Activated T-cell treated with anti-CD3 and anti-CD28 coated beads for 4 hours (primary cell): Measurements from ENCODE around the gene SHC2.
"Not testable (repeated sequence)": the region's sequence is repeated elsewhere in the genome, so short reads cannot be mapped to it uniquely, and the experiment has no call there.

Source experiments
- DNase-seq: peaks from one replicate; pipeline ENCODE4 v3.0.0-alpha.2; 2020

Gene SHC2

GRCh38 chr19:444677-445210, 16.1 kb downstream of the SHC2 start:
- DNase-seq, result no peak

- no peak for DNase-seq
These were observed 17.8 kb downstream of the SHC2 start for GRCh38 chr19:443005-443404.

- no peak for DNase-seq
These were observed 18.7 kb downstream of the SHC2 start for GRCh38 chr19:442085-442484.

GRCh38 chr19:441213-441836, 19.5 kb downstream of the SHC2 start:
- DNase-seq, result no peak

GRCh38 chr19:440391-441212, 20.2 kb downstream of the SHC2 start:
- DNase-seq, result no peak

GRCh38 chr19:439167-439900, 21.5 kb downstream of the SHC2 start:
- DNase-seq, result no peak

- DNase-seq, result no peak
These were observed 22.3 kb downstream of the SHC2 start for GRCh38 chr19:438416-438958.

GRCh38 chr19:437041-437440, 23.8 kb downstream of the SHC2 start:
- no peak for DNase-seq

- DNase-seq, result no peak
These were observed 24.4 kb downstream of the SHC2 start for GRCh38 chr19:436413-436950.

- DNase-seq, result no peak
These were observed 25.0 kb downstream of the SHC2 start for GRCh38 chr19:435707-436412.

GRCh38 chr19:435056-435706, 25.7 kb downstream of the SHC2 start:
- no peak for DNase-seq

GRCh38 chr19:434152-434960, 26.5 kb downstream of the SHC2 start:
- DNase-seq, result no peak

GRCh38 chr19:430701-431100, 30.1 kb downstream of the SHC2 start:
- no peak for DNase-seq

GRCh38 chr19:428149-428548, 32.7 kb downstream of the SHC2 start:
- no peak for DNase-seq

GRCh38 chr19:427675-428074, 33.2 kb downstream of the SHC2 start:
- not testable (repeated sequence) for DNase-seq

GRCh38 chr19:426725-427445, 33.9 kb downstream of the SHC2 start:
- DNase-seq, result no peak

GRCh38 chr19:425056-425455, 35.8 kb downstream of the SHC2 start:
- DNase-seq, result no peak

- DNase-seq, result no peak
These were observed 36.3 kb downstream of the SHC2 start for GRCh38 chr19:424546-424945.

- DNase-seq, result no peak
These were observed 37.0 kb downstream of the SHC2 start for GRCh38 chr19:423691-424466.

GRCh38 chr19:422917-423226, 38.0 kb downstream of the SHC2 start:
- DNase-seq, result not testable (repeated sequence)
